ENCODE measurements around the gene PHF19. TPM values are rescaled to one million over a fixed set of nuclear protein-coding genes. Genes with fewer than 3 reads are reported as not detected.

Gene PHF19
- total and polyA plus RNA-seq, 2 experiments from 2014 or later: 16.8 to 31.0 TPM

GRCh38 chr9:120885958-120886357, 9.0 kb upstream of the PHF19 start:
- H2AFZ ChIP-seq: peak overlapping the region; percentile 63; the same call in 1 of the 2 replicates
- no peak overlapping the region for H3K4me3 ChIP-seq
- Mint-ChIP-seq H3K4me3 (no peak overlapping the region), H3K36me3 (ENCODE audit: low read depth) (no peaks in the 10 kb centered on the region), H3K27ac (no peak overlapping the region), H3K4me1 (peaks cover 13% of the 10 kb centered on the region), H3K27me3 (ENCODE audit: insufficient read depth, low read depth, poor library complexity) (peaks cover 11% of the 10 kb centered on the region), H3K9me3 (no peaks in the 10 kb centered on the region)
- H4K20me1 ChIP-seq (replicated peaks; ENCODE audit: insufficient read depth): no peaks in the 10 kb centered on the region
- no peaks in the 10 kb centered on the region for H3K9me2 ChIP-seq (ENCODE audit: insufficient read depth)
- no peaks in the 10 kb centered on the region for H3K79me2 ChIP-seq (replicated peaks; ENCODE audit: insufficient read depth)
- DNase-seq (ENCODE audit: low spot score) (no peak), ATAC-seq (peak; percentile 34; the same call in 2 of the 3 replicates)
- H3F3A ChIP-seq (replicated peaks; ENCODE audit: low read depth): no peaks in the 10 kb centered on the region
- no peaks in the 10 kb centered on the region for H3K36me3 ChIP-seq (ENCODE audit: insufficient read depth)
- TF ChIP-seq CTCF (conservative IDR thresholded peaks at IDR 0.05; ENCODE audit: low read depth in 2 of 2): no peak
- TF ChIP-seq ZNF331 (CRISPR knock-in tag; IDR thresholded peaks at IDR 0.05; ENCODE audit: low read depth): no peak
- TF ChIP-seq JUNB (IDR thresholded peaks at IDR 0.05; ENCODE audit: unreplicated experiment): no peak
- TF ChIP-seq ZNF114 (CRISPR knock-in tag; IDR thresholded peaks at IDR 0.05): no peak
- no peak for TF ChIP-seq NANOG (IDR thresholded peaks at IDR 0.05; ENCODE audit: borderline replicate concordance)
- TF ChIP-seq STAT1 (IDR thresholded peaks at IDR 0.05; ENCODE audit: unreplicated experiment): no peak
- TF ChIP-seq ETS1 (IDR thresholded peaks at IDR 0.05): no peak
- TF ChIP-seq ZNF462 (CRISPR knock-in tag; IDR thresholded peaks at IDR 0.05): no peak
- TF ChIP-seq CREB1 (CRISPR knock-in tag; IDR thresholded peaks at IDR 0.05; ENCODE audit: low read depth): no peak
- TF ChIP-seq REST (IDR thresholded peaks at IDR 0.05; ENCODE audit: unreplicated experiment): no peak
- TF ChIP-seq EZH2 (IDR thresholded peaks at IDR 0.05; ENCODE audit: low read depth, unreplicated experiment): no peak
- TF ChIP-seq POLR2AphosphoS5 (IDR thresholded peaks at IDR 0.05; ENCODE audit: low read depth): no peak
- no peak for TF ChIP-seq EZH2phosphoT487 (IDR thresholded peaks at IDR 0.05; ENCODE audit: unreplicated experiment)
- H3K27me3 ChIP-seq (ENCODE audit: insufficient read depth): no peaks in the 10 kb centered on the region
- no peaks in the 10 kb centered on the region for H3K4me1 ChIP-seq (ENCODE audit: insufficient read depth)
- H3K4me2 ChIP-seq: no peak overlapping the region
- H3K27ac ChIP-seq (ENCODE audit: low read depth): no peak overlapping the region

Data from GM23338 (cell line).